Right atrium auricular region (tissue), 2 donors: ENCODE measurements around the gene CRY1. TPM values are rescaled to one million over a fixed set of nuclear protein-coding genes. Genes with fewer than 3 reads are reported as not detected.
A peak's percentile ranks its signal among the peaks of the same experiment; 100 is the strongest.
"Not testable (repeated sequence)": the region's sequence is repeated elsewhere in the genome, so short reads cannot be mapped to it uniquely, and the experiment has no call there.

Experiments
- DNase-seq: peaks from one replicate; pipeline ENCODE4 v3.0.0-alpha.2; 2019; ENCODE audit warnings: low spot score
- H3K27ac ChIP-seq, 2 donors: fragments of 200-600 bp; sonication (generic); 1 replicate in 1 of 2; 2 replicates in 1 of 2; pipeline ENCODE4 v1.5.1; 2016 to 2019
- H3K27me3 ChIP-seq, 2 donors: fragments of 200-600 bp; sonication (generic); one replicate each; pipeline versions ENCODE4 v1.5.1 to v1.6.0; 2017 to 2019
- H3K36me3 ChIP-seq: fragments of 200-600 bp; sonication (generic); one replicate; pipeline ENCODE4 v1.5.1; 2016
- H3K4me1 ChIP-seq, 2 donors: fragments of 200-600 bp; sonication (generic); one replicate each; pipeline versions ENCODE4 v1.5.1 to v1.6.0; 2017 to 2019
- H3K4me3 ChIP-seq, 2 donors: fragments of 200-600 bp; sonication (generic); 1 replicate in 1 of 2; 2 replicates in 1 of 2; pipeline ENCODE4 v1.5.1; 2017 to 2019; ENCODE audit warnings: mild to moderate bottlenecking in 1 of 2, moderate library complexity in 1 of 2
- H3K9me3 ChIP-seq, 2 donors: fragments of 200-600 bp; sonication (generic); one replicate each; pipeline ENCODE4 v1.5.1; 2019
- CTCF ChIP-seq, 2 donors: fragments of 200-600 bp; sonication (generic); IDR thresholded peaks; one replicate each; pipeline ENCODE4 v1.5.1; 2019; ENCODE audit warnings: antibody characterized with exemption in 2 of 2
- total RNA-seq, 2 donors: library from RNA; depleted of rRNA; stranded (reverse); fragments of >200 nt; gene quantifications; one replicate each; pipeline ENCODE4 v1.1.0, GENCODE V29; 2016

Gene CRY1
- total RNA-seq, 2 donors from 2014 or later = 16.2 to 23.7 TPM

- Histone ChIP-seq H3K4me1 (no peaks in the 10 kb centered on the region), H3K4me3 (no peak overlapping the region), H3K27me3 (no peaks in the 10 kb centered on the region), H3K27ac (no peak overlapping the region), H3K36me3 (no peaks in the 10 kb centered on the region), H3K9me3 (no peaks in the 10 kb centered on the region)
- DNase-seq = no peak
- TF ChIP-seq CTCF (IDR thresholded peaks at IDR 0.05) = no peak
These were observed 18.0 kb upstream of the CRY1 start for GRCh38 chr12:107111314-107111713.

- no peak for TF ChIP-seq CTCF (IDR thresholded peaks at IDR 0.05)
- Histone ChIP-seq H3K4me1 (no peaks in the 10 kb centered on the region), H3K27ac (no peak overlapping the region), H3K9me3 (no peaks in the 10 kb centered on the region), H3K36me3 (no peaks in the 10 kb centered on the region), H3K4me3 (peak overlapping the region in 1 of 2 donors; percentile 3), H3K27me3 (no peaks in the 10 kb centered on the region)
- no peak for DNase-seq
These were observed 16.7 kb upstream of the CRY1 start for GRCh38 chr12:107109726-107110719.

- DNase-seq = no peak
- no peak for TF ChIP-seq CTCF (IDR thresholded peaks at IDR 0.05)
- Histone ChIP-seq H3K9me3 (no peaks in the 10 kb centered on the region), H3K27me3 (no peaks in the 10 kb centered on the region), H3K27ac (no peak overlapping the region), H3K4me1 (no peaks in the 10 kb centered on the region), H3K4me3 (no peak overlapping the region), H3K36me3 (no peaks in the 10 kb centered on the region)
These were observed 15.7 kb upstream of the CRY1 start for GRCh38 chr12:107108995-107109508.

- H3K27me3 ChIP-seq, H3K36me3 ChIP-seq, H3K27ac ChIP-seq, H3K9me3 ChIP-seq, H3K4me1 ChIP-seq, H3K4me3 ChIP-seq, DNase-seq: not testable (repeated sequence)
These were observed 15.0 kb upstream of the CRY1 start for GRCh38 chr12:107108366-107108765.

- no peak for TF ChIP-seq CTCF (IDR thresholded peaks at IDR 0.05)
- H3K27me3 ChIP-seq = no peaks in the 10 kb centered on the region
- H3K9me3 ChIP-seq = no peaks in the 10 kb centered on the region
- H3K36me3 ChIP-seq = no peaks in the 10 kb centered on the region
- DNase-seq = no peak
- H3K4me3 ChIP-seq = no peak overlapping the region
- no peaks in the 10 kb centered on the region for H3K4me1 ChIP-seq
- no peak overlapping the region for H3K27ac ChIP-seq
These were observed 14.0 kb upstream of the CRY1 start for GRCh38 chr12:107107381-107107780.

GRCh38 chr12:107106241-107107025 is 13.1 kb upstream of the CRY1 start:
- no peaks in the 10 kb centered on the region for H3K27me3 ChIP-seq
- no peaks in the 10 kb centered on the region for H3K36me3 ChIP-seq
- no peak for DNase-seq
- H3K27ac ChIP-seq = no peak overlapping the region
- H3K4me1 ChIP-seq = no peaks in the 10 kb centered on the region
- TF ChIP-seq CTCF (IDR thresholded peaks at IDR 0.05) = no peak
- no peaks in the 10 kb centered on the region for H3K9me3 ChIP-seq
- no peak overlapping the region for H3K4me3 ChIP-seq
